Measurements from ENCODE around the gene PTPRN2.
"Not testable (repeated sequence)": the region's sequence is repeated elsewhere in the genome, so short reads cannot be mapped to it uniquely, and the experiment has no call there.

Gene PTPRN2

GRCh38 chr7:158354861-158355260 lies 232.8 kb downstream of the PTPRN2 start:
- no peak for DNase-seq (ENCODE audit: extremely low read depth, low read depth)
- no peak for TF ChIP-seq CTCF (IDR thresholded peaks at IDR 0.05; ENCODE audit: low read depth, low read length)

DNA sequence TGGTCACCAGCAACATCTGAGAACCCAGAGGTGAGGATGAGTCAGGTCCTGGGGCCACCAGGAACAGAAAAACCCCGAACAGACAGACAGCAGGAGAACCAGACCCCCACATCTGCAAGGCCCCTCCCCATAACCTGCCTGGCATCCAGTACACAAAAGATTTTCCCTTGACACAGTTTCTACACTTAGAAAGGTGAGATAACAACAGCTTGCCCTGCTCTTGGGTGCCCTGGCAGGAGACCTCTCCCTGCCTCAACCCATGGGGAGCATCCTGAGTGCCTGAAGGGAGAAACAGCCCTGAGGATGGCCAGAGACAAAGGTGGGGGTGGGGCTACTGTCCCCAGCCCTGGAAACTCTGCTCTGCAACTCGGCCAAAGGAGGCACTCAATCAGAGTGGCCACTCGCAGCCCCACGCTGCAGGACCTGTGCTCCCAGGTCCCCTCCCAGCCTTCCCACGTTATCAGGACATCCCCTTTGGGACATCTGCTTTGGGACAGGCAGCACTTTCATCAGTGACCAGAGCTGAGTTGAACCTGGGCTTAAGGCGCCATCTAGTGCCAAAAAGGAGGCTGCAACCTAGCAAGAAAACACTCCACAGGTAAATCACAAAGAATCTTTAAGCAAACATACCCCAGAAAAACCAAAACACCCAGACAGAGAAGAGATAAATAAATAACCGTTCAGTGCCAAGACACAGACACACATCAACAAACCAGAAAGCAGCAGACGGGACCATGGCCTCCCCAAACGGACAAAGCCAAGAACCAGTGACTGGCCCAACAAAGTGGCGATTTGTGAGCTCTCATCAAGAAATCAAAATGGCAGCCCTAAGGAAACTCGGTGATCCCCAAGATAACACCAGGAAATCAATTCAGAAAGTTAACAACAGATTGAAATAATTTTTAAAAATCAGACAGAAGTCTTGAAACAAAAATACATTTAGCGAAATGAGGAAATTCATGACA lies 233.7 kb downstream of the PTPRN2 start:
- no peak for DNase-seq (ENCODE audit: extremely low read depth, low read depth)
- TF ChIP-seq CTCF (IDR thresholded peaks at IDR 0.05; ENCODE audit: low read depth, low read length), result no peak

- not testable (repeated sequence) for DNase-seq (ENCODE audit: extremely low read depth, low read depth)
Measured at GRCh38 chr7:158351899-158352729, 235.5 kb downstream of the PTPRN2 start.

DNA sequence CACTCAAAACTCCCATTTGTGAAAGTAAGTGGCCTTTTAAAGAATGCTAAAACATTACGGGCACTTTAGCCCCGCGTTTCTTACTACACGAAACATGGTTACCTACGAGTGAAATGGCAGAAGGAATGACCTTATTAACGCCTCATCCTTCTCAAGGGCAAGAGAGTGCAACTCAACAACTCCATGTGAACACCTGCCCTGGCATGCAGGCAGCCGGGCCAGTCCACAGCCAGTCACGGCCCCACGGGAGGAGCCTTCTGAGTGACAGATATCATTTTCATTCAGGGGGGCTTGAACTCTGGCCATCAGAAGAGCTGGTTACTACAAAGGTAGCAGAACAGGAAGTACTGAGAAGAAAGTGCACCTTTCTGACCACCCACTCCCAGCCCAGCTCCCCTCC lies 236.1 kb downstream of the PTPRN2 start:
- TF ChIP-seq CTCF (IDR thresholded peaks at IDR 0.05; ENCODE audit: low read depth, low read length), result no peak
- DNase-seq (ENCODE audit: extremely low read depth, low read depth), result no peak

DNA sequence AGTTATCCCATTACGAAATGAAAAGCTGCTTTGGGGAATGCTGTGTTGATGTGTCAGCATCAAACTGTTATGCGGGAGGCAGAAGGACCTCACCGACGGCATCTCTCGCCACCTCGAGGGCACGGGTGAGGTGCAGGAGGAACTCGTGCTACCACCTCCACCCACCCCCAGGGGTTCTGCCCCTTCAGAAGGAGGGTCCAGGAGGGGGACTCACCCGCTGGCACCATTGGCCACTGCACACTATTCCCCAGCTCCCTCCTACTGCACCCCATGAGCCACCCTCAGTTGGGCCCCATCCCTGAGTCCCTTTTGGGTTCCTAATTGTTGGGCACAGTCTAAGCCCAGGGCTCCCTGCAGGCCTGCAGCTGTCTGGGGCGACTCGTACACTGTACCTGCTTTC lies 236.6 kb downstream of the PTPRN2 start:
- no peak for TF ChIP-seq CTCF (IDR thresholded peaks at IDR 0.05; ENCODE audit: low read depth, low read length)
- no peak for DNase-seq (ENCODE audit: extremely low read depth, low read depth)

DNA sequence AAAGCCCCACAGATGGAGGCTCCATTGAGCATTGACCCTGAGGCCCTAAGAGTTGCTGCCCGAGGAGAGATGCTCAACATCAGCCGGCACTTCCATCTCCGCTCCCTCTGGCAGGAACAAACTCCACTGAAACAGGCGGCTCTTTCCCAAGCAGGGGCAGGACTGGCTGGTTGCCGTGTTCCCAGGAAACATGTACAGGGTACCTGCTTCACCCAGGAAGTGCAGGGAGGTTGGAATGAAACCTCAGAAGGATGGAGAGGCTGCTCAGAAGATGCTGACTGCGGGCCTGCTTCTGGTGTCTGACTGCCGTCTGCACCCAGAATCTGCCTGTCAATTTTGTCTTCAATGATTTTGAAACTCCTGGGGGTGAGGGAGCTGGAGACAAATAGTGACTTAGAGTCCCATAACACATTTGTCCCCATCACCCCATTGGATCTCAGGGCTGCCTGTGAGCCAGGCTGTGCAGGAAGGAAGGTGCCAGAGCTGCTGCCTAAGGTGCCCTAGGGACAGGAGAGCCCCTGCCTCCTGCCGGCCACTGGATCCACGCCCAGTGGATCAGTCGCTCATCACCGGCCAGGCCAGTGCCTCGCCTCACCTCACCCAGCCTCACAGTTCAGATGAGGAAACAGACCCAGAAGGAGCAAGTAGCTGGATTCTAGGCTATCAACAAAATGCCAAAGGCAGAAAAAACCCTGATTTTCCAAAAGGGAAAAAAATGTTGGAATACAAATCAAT lies 237.3 kb downstream of the PTPRN2 start:
- no peak for DNase-seq (ENCODE audit: extremely low read depth, low read depth)
- no peak for TF ChIP-seq CTCF (IDR thresholded peaks at IDR 0.05; ENCODE audit: low read depth, low read length)

DNA sequence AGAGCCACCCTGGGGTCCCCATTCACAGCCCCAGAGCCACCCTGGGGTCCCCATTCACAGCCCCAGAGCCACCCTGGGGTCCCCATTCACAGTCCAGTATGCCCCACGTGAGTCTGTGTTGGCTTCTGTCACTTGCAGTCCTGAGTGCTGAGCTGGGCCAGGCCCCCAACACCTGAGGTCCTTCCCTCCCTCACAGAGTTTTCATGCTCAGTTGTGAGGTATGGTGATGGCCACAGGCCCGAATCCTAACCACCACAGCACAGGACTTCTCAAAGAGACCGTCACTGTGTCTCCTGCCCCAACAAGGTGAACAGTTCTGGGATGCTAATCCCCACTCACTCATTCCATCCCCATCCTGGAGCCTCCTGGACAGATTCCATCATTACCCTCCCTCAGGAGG lies 239.2 kb downstream of the PTPRN2 start:
- no peak for DNase-seq (ENCODE audit: extremely low read depth, low read depth)
- no peak for TF ChIP-seq CTCF (IDR thresholded peaks at IDR 0.05; ENCODE audit: low read depth, low read length)

- not testable (repeated sequence) for DNase-seq (ENCODE audit: extremely low read depth, low read depth)
Measured at GRCh38 chr7:158348039-158348438, 239.6 kb downstream of the PTPRN2 start.

Measured in AG09319 (cell line).